IMR-90 (cell line): ENCODE data around the gene ZDHHC11B. TPM values are rescaled to one million over a fixed set of nuclear protein-coding genes. Genes with fewer than 3 reads are reported as not detected.
"Not testable (repeated sequence)": the region's sequence is repeated elsewhere in the genome, so short reads cannot be mapped to it uniquely, and the experiment has no call there.

ENCODE experiments used
- ATAC-seq: fragments of 200-7000 bp; cut with Tn5 transposase; 2 replicates; pipeline ENCODE4 v1.9.1; 2020; ENCODE audit warnings: low read depth, mild to moderate bottlenecking, moderate library complexity
- BruUV-seq: library from RNA; stranded (reverse); fragments of 400-500 nt; replicated peaks from 2 replicates; lab custom pipeline; 2021; lab: Mats Ljungman, UMichigan
- CTCF ChIA-PET: fragments of 300-600 bp; formaldehyde crosslinking; extraction: SDS; loops from one replicate; lab custom pipeline; 2021; ENCODE audit warnings: antibody characterized with exemption; lab: Yijun Ruan, JAX
- POLR2A ChIA-PET: fragments of 300-600 bp; sonication (Branson Sonifier 250); formaldehyde crosslinking; loops from one replicate; lab custom pipeline; 2022; ENCODE audit warnings: antibody characterized with exemption; ENCODE audit not compliant: unreplicated experiment; lab: Charles Lee
- DNase-seq: peaks from one replicate; pipeline ENCODE4 v3.0.0; 2013
- H2AFZ ChIP-seq: replicated peaks from 2 replicates; pipeline ENCODE3; 2013; ENCODE audit warnings: low read length, mild to moderate bottlenecking; ENCODE audit not compliant: poor library complexity
- H2AK5ac ChIP-seq: 2 replicates; pipeline ENCODE4 v1.6.1; 2013; ENCODE audit warnings: low read depth, low read length, inconsistent platforms
- H2AK9ac ChIP-seq: replicated peaks from 2 replicates; pipeline ENCODE3; 2013; ENCODE audit warnings: mild to moderate bottlenecking, low read depth, low read length, moderate library complexity; ENCODE audit not compliant: poor library complexity
- H2BK120ac ChIP-seq: 2 replicates; pipeline ENCODE4 v1.6.1; 2013; ENCODE audit warnings: low read depth, low read length, inconsistent platforms
- H2BK15ac ChIP-seq: 3 replicates; pipeline ENCODE4 v1.6.1; 2013; ENCODE audit warnings: low read depth, low read length, inconsistent platforms
- H2BK20ac ChIP-seq: 2 replicates; pipeline ENCODE4 v1.6.1; 2013; ENCODE audit warnings: low read depth, mild to moderate bottlenecking, inconsistent platforms, low read length, moderate library complexity
- H2BK5ac ChIP-seq: 2 replicates; pipeline ENCODE4 v1.6.1; 2013; ENCODE audit warnings: mild to moderate bottlenecking, low read depth, low read length, inconsistent platforms; ENCODE audit not compliant: poor library complexity, severe bottlenecking
- H3K14ac ChIP-seq: replicated peaks from 2 replicates; pipeline ENCODE4 v1.6.1; 2013; ENCODE audit warnings: low read depth, low read length, inconsistent platforms
- H3K18ac ChIP-seq: 2 replicates; pipeline ENCODE4 v1.6.1; 2013; ENCODE audit warnings: low read depth, low read length, control low read depth
- H3K23ac ChIP-seq: 2 replicates; pipeline ENCODE4 v1.6.1; 2013; ENCODE audit warnings: low read depth, low read length, inconsistent platforms
- H3K27ac ChIP-seq: 2 replicates; pipeline ENCODE4 v1.5.1; 2013; ENCODE audit warnings: mild to moderate bottlenecking, control low read depth, low read length; ENCODE audit not compliant: insufficient read depth
- H3K27me3 ChIP-seq: 2 replicates; pipeline ENCODE4 v1.6.1; 2013; ENCODE audit warnings: low read length; ENCODE audit not compliant: control insufficient read depth, insufficient read depth
- H3K36me3 ChIP-seq: 2 replicates; pipeline ENCODE4 v1.6.1; 2013; ENCODE audit warnings: low read length, mixed read lengths; ENCODE audit not compliant: control insufficient read depth, insufficient read depth
- H3K4ac ChIP-seq: 2 replicates; pipeline ENCODE4 v1.6.1; 2013; ENCODE audit warnings: low read depth, low read length, inconsistent platforms
- H3K4me1 ChIP-seq: 2 replicates; pipeline ENCODE4 v1.6.1; 2013; ENCODE audit warnings: low read length, mixed read lengths; ENCODE audit not compliant: control insufficient read depth, insufficient read depth
- H3K4me2 ChIP-seq: 2 replicates; pipeline ENCODE4 v1.6.1; 2013; ENCODE audit warnings: low read depth, mild to moderate bottlenecking, control low read depth, low read length, moderate library complexity
- H3K4me3 ChIP-seq: 2 replicates; pipeline ENCODE4 v1.5.1; 2013; ENCODE audit warnings: low read depth, mild to moderate bottlenecking, control low read depth, low read length, moderate library complexity; ENCODE audit not compliant: insufficient read depth
- H3K56ac ChIP-seq: 2 replicates; pipeline ENCODE4 v1.6.1; 2013; ENCODE audit warnings: low read length, inconsistent platforms; ENCODE audit not compliant: insufficient read depth; ENCODE audit errors: extremely low read depth
- H3K79me1 ChIP-seq, 2 experiments: 2 replicates each; pipeline ENCODE4 v1.6.1; 2013; ENCODE audit warnings: low read length in 2 of 2, inconsistent platforms in 1 of 2, low read depth in 1 of 2
- H3K9ac ChIP-seq: 2 replicates; pipeline ENCODE4 v1.6.1; 2013; ENCODE audit warnings: low read depth, low read length, control low read depth
- H3K9me1 ChIP-seq: 2 replicates; pipeline ENCODE4 v1.6.1; 2013; ENCODE audit warnings: low read length, inconsistent platforms; ENCODE audit not compliant: insufficient read depth
- H3K9me3 ChIP-seq: 2 replicates; pipeline ENCODE4 v1.6.1; 2013; ENCODE audit warnings: low read length; ENCODE audit not compliant: control insufficient read depth, insufficient read depth
- H4K20me1 ChIP-seq: 2 replicates; pipeline ENCODE4 v1.6.1; 2013; ENCODE audit warnings: low read length, inconsistent platforms; ENCODE audit not compliant: insufficient read depth
- H4K5ac ChIP-seq: 2 replicates; pipeline ENCODE4 v1.6.1; 2013; ENCODE audit warnings: mild to moderate bottlenecking, low read depth, low read length, control low read depth
- H4K8ac ChIP-seq, 2 experiments: 2 replicates each; pipeline ENCODE4 v1.6.1; 2013; ENCODE audit warnings: low read depth in 2 of 2, low read length in 2 of 2, control low read depth in 1 of 2, inconsistent platforms in 1 of 2
- H4K91ac ChIP-seq: 2 replicates; pipeline ENCODE4 v1.6.1; 2013; ENCODE audit warnings: low read depth, low read length, inconsistent platforms; ENCODE audit not compliant: insufficient read depth
- WGBS, 2 experiments: methylation state at CpG; one replicate each; pipeline versions ENCODE4 v1.1.5 to v1.1.7; 2013; ENCODE audit warnings: missing lambda C conversion rate in 2 of 2; ENCODE audit not compliant: insufficient read length in 1 of 2; ENCODE audit errors: extremely low coverage in 2 of 2; 5-methylcytosine and 5-hydroxymethylcytosine counted together
- dilution Hi-C: fragments of 300-500 bp; cut with HindIII; formaldehyde crosslinking; loops from one replicate; pipeline ENCODE4 v1.14.3; 2018; ENCODE audit warnings: low sequenced_read_pairs; ENCODE audit not compliant: unreplicated experiment
- in situ Hi-C: fragments of 300-500 bp; cut with MboI; formaldehyde crosslinking; loops from 3 replicates; pipeline ENCODE4 v1.14.3; 2019; ENCODE audit warnings: low sequenced_read_pairs, inconsistent platforms, mixed read lengths
- intact Hi-C: fragments of 100-400 bp; cut with micrococcal nuclease; formaldehyde crosslinking; loops from 2 replicates; pipeline ENCODE4 v1.10.0; 2022
- polyA plus RNA-seq, 3 experiments: library from polyadenylated mRNA; depleted of rRNA; stranded (reverse); fragments of >200 nt; gene quantifications; 2 replicates each; pipeline ENCODE4 v1.2.3, GENCODE V29; 2012; ENCODE audit warnings: low replicate concordance in 1 of 3
- total RNA-seq: library from RNA; depleted of rRNA; stranded (reverse); fragments of >200 nt; gene quantifications from 2 replicates; pipeline ENCODE4 v1.2.3, GENCODE V29; 2012

ZDHHC11B gene
- total and polyA plus RNA-seq, 2 of the 4 experiments (the other 2 are of a cell fraction), result 0.12 TPM; not detected in 1

DNA sequence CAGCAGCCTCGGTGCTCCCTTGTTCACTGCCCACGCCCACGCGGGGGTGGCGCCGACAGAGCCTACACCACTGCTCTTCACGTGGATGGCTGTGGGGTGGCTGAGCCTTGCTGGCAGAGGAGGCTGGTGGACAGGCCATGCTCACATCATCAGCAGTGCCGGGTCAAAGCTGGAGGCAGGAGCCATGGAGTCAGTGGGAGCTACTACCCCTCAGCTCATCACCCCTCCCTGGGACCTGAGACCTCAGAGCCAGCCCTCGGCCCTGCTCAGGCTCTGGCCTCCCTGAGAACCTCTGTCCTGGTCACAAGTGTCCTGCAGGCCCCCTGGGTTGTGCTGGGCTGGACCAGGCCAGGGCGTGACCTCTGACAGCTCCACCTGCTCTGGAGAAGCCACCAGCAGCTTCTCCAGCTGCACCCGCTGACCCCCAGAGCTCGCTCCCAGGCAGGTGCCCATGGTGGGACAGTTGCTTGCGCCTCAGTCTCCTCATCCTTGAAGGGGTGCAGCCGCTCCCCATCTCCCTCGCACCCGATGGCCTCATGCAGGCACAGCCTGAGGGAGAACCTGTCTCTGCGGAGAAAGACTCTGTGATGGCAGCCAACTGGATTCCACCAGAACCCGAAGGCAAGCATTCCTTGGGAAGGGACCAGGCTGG, 9.5 kb downstream of the ZDHHC11B start:
- intact Hi-C loops (loop anchor here (2.0 kb wide), 1 partner anchor 92 kb away; no protein-coding TSS in a partner anchor), in situ Hi-C loops (loop anchor here (10.0 kb wide), 1 partner anchor 90 kb away; no protein-coding TSS in a partner anchor)
- CTCF ChIA-PET, ATAC-seq, H4K91ac ChIP-seq, H4K8ac ChIP-seq, dilution Hi-C loops, H3K14ac ChIP-seq, BruUV-seq, H3K9me1 ChIP-seq, H4K20me1 ChIP-seq, H3K23ac ChIP-seq, H2BK20ac ChIP-seq, H3K18ac ChIP-seq, H3K36me3 ChIP-seq, H3K4me2 ChIP-seq, H2BK15ac ChIP-seq, H3K4me1 ChIP-seq, H4K5ac ChIP-seq, H3K4me3 ChIP-seq, H2AFZ ChIP-seq, H3K56ac ChIP-seq, POLR2A ChIA-PET, DNase-seq, H3K79me1 ChIP-seq, H3K9ac ChIP-seq, H2BK120ac ChIP-seq, H3K9me3 ChIP-seq, H2BK5ac ChIP-seq, H2AK9ac ChIP-seq, H3K27ac ChIP-seq, H2AK5ac ChIP-seq, H3K4ac ChIP-seq: not testable (repeated sequence)
- H3K27me3 ChIP-seq, result peaks cover 19% of the 10 kb centered on the region; the same call in 1 of the 2 replicates
- 73% methylated on average over 11 of the region's 18 CpGs; no CpG with 5 or more reads in 1 of the 2 experiments for WGBS, 2 experiments

DNA sequence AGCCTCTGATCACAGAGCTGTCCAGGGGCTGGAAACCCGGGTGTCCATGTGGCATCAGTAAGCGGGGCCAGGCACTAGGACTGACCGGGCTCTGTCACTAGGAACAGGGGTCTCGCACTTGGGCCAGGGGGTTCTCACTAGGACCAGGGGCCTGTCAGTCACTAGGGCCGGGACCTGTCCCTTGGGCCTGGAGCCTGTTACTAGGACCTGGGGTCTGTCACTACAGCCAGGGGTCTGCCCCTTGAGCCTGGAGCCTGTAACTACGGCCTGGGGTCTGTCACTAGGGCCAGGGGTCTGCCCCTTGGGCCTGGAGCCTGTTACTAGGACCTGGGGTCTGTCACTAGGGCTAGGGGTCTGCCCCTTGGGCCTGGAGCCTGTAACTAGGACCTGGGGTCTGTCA, 10.2 kb downstream of the ZDHHC11B start:
- H3K36me3 ChIP-seq, H4K20me1 ChIP-seq, H3K9ac ChIP-seq, H3K14ac ChIP-seq, H3K27ac ChIP-seq, ATAC-seq, H2BK20ac ChIP-seq, H4K5ac ChIP-seq, DNase-seq, H2BK5ac ChIP-seq, H2BK120ac ChIP-seq, POLR2A ChIA-PET, dilution Hi-C loops, BruUV-seq, H3K4me1 ChIP-seq, H2BK15ac ChIP-seq, H3K4me2 ChIP-seq, H3K9me1 ChIP-seq, H3K18ac ChIP-seq, H3K9me3 ChIP-seq, H3K4me3 ChIP-seq, CTCF ChIA-PET, H2AK9ac ChIP-seq, H2AK5ac ChIP-seq, H2AFZ ChIP-seq, H3K23ac ChIP-seq, H3K79me1 ChIP-seq, H4K8ac ChIP-seq, H3K4ac ChIP-seq, H4K91ac ChIP-seq, H3K56ac ChIP-seq: not testable (repeated sequence)
- intact Hi-C loops (loop anchor here (2.0 kb wide), 1 partner anchor 92 kb away; no protein-coding TSS in a partner anchor), in situ Hi-C loops (loop anchor here (10.0 kb wide), 1 partner anchor 90 kb away; no protein-coding TSS in a partner anchor)
- 57% methylated on average over 5 of the region's 6 CpGs; no CpG with 5 or more reads in 1 of the 2 experiments for WGBS, 2 experiments
- H3K27me3 ChIP-seq, result peaks cover 19% of the 10 kb centered on the region; the same call in 1 of the 2 replicates
